ENCODE data around the gene LRMDA. TPM values are rescaled to one million over a fixed set of nuclear protein-coding genes. Genes with fewer than 3 reads are reported as not detected.

LRMDA gene
- total and polyA plus RNA-seq, 2 of the 8 experiments (the other 6 are each of a cell fraction or from before 2014, with no cell fraction given) = 0.86 to 2.8 TPM

DNA sequence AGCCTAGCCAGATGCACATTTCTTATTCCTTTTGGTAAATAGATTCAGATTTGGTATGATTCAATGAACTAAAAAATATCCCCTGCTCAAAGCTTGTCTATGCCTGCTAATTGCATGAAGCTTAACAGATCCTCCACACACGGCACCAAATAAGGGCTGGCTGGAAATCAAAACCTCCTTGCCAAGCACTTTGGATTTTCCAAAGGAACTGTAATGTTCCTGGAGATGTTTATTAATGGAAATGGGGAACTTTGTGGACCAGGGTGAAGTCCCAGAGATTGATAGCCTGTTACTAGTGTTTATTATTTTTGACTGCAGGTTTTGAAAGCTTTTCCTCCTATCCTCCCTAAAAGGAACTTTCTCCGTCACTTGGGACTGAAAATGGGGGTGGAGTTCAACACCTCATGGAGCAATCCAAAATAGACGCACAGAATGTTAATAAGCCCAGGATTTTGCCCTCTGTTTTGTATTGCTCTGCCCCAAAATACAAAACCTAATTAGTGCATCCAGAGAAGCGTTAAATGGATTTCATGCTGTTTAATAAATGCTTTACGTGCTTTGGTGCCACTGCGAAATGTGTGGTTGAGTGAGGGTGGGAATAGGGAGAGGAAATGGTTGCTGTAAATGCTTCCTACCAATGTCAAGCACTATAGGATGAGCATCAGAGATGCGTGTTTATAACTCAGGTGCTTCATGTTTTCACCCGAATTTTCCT is 1027.7 kb downstream of the LRMDA start (continued):
- no peak for TF ChIP-seq RXRA (IDR thresholded peaks at IDR 0.05; ENCODE audit: insufficient read depth, low read depth, low read length)
- TF ChIP-seq POU5F1 (IDR thresholded peaks at IDR 0.05; ENCODE audit: low read depth, low read length) = no peak
- no peak for TF ChIP-seq TBP (IDR thresholded peaks at IDR 0.05; ENCODE audit: low read depth, low read length)
- no peak for TF ChIP-seq POLR2A (IDR thresholded peaks at IDR 0.05; ENCODE audit: control extremely low read depth in 1 of 2, low read depth in 2 of 2, low read length in 2 of 2)
- no peak for TF ChIP-seq CTBP2 (IDR thresholded peaks at IDR 0.05; ENCODE audit: borderline replicate concordance, insufficient read depth, insufficient read length, low read length)
